Measurements from ENCODE around the gene FAP.

FAP gene

DNA sequence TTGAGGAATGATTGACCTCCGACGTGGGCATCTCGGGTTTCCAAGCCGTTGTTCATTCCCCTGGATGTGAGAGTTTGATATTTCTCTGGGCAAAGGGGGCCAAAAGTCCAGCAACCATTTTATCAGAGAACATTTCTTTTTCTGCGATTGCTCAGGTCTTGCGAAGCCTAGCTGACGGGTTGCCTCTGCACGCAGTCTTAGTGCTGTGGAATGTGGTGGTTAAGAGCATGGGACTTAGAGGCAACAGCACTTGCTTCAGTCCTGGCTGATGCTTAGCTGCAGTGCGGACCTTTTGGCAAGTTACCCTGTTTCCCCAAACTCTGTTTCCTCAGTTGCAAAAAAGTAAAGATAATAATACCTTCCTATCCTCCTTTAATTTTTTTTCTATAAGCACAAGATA, 45.0 kb downstream of the FAP start:
- WGBS (ENCODE audit: extremely low coverage, insufficient coverage, low lambda C conversion rate) = no CpG with 5 or more reads among the region's 9 CpGs
- no peak overlapping the region for H3K4ac ChIP-seq (ENCODE audit: low read depth, low read length)
- no peaks in the 10 kb centered on the region for H3K4me1 ChIP-seq (ENCODE audit: control insufficient read depth, low read depth, low read length)
- no peaks in the 10 kb centered on the region for H3K79me1 ChIP-seq (ENCODE audit: low read length)
- no peak overlapping the region for H3K18ac ChIP-seq (ENCODE audit: low read length)
- H3K79me2 ChIP-seq (ENCODE audit: control insufficient read depth, insufficient read depth, low read length) = no peaks in the 10 kb centered on the region
- H3K56ac ChIP-seq (ENCODE audit: low read length) = no peak overlapping the region
- H2BK5ac ChIP-seq (ENCODE audit: low read length) = no peak overlapping the region
- no peak for DNase-seq
- H2AK5ac ChIP-seq (ENCODE audit: low read length) = no peak overlapping the region
- H2BK15ac ChIP-seq (replicated peaks; ENCODE audit: low read depth) = no peak overlapping the region
- no peaks in the 10 kb centered on the region for H3K27me3 ChIP-seq (ENCODE audit: insufficient read depth, low read length, poor library complexity)
- H3K27ac ChIP-seq (ENCODE audit: low read depth, low read length) = no peak overlapping the region
- H3K9ac ChIP-seq (ENCODE audit: low read length) = no peak overlapping the region
- H3K4me2 ChIP-seq (ENCODE audit: low read length) = no peak overlapping the region
- H3K36me3 ChIP-seq (ENCODE audit: control insufficient read depth, insufficient read depth, low read length) = no peaks in the 10 kb centered on the region
- H3K23ac ChIP-seq (ENCODE audit: low read length) = no peak overlapping the region
- no peak overlapping the region for H3K4me3 ChIP-seq (ENCODE audit: low read length)
- no peak overlapping the region for H2BK120ac ChIP-seq (ENCODE audit: low read depth, low read length)
- H4K8ac ChIP-seq (ENCODE audit: low read depth, low read length) = no peak overlapping the region
- H4K5ac ChIP-seq (ENCODE audit: low read length) = no peak overlapping the region

DNA sequence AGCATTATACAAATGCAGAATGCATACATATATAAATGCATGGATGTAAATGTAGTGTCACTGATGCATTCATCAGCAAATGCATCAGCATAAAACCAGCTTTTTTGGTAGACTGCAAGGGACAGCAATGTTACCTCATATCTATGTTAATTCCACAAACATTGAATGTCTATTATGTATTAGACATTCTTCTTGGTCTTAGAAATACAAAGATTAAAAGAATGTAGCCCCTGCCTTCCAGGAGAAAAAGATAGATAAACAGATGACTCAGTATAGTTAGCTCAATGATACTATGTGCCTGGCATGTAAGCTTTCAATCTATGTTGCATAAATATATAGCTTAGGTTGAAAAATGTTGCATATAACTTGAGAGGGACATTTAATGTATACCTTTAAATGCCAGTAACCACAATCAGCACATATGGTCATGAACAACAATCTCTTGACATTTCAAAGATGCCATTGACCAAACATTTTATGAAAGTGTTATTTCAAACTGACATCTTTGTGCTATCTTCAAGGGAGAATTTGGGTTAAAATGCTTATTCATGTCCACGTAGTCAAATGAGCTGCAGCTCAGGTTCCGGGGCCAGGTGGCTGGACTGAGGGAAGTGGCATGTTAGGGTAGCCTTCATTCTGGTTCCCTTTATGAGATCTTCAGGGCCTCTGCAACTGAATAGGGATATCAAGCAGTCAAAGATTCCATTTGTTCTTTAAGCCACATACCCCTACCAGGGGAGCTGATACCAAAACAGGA, 46.0 kb downstream of the FAP start:
- no peak overlapping the region for H3K23ac ChIP-seq (ENCODE audit: low read length)
- no peak overlapping the region for H3K4me2 ChIP-seq (ENCODE audit: low read length)
- DNase-seq = no peak
- H2BK120ac ChIP-seq (ENCODE audit: low read depth, low read length) = no peak overlapping the region
- no peak overlapping the region for H3K56ac ChIP-seq (ENCODE audit: low read length)
- H3K27me3 ChIP-seq (ENCODE audit: insufficient read depth, low read length, poor library complexity) = no peaks in the 10 kb centered on the region
- WGBS (ENCODE audit: extremely low coverage, insufficient coverage, low lambda C conversion rate) = no CpG with 5 or more reads among the region's 2 CpGs
- no peak overlapping the region for H3K9ac ChIP-seq (ENCODE audit: low read length)
- no peak overlapping the region for H2BK15ac ChIP-seq (replicated peaks; ENCODE audit: low read depth)
- H3K4me1 ChIP-seq (ENCODE audit: control insufficient read depth, low read depth, low read length) = no peaks in the 10 kb centered on the region
- no peak overlapping the region for H3K18ac ChIP-seq (ENCODE audit: low read length)
- no peak overlapping the region for H2BK5ac ChIP-seq (ENCODE audit: low read length)
- no peak overlapping the region for H4K5ac ChIP-seq (ENCODE audit: low read length)
- no peaks in the 10 kb centered on the region for H3K79me2 ChIP-seq (ENCODE audit: control insufficient read depth, insufficient read depth, low read length)
- no peaks in the 10 kb centered on the region for H3K79me1 ChIP-seq (ENCODE audit: low read length)
- no peak overlapping the region for H4K8ac ChIP-seq (ENCODE audit: low read depth, low read length)
- H3K27ac ChIP-seq (ENCODE audit: low read depth, low read length) = no peak overlapping the region
- no peaks in the 10 kb centered on the region for H3K36me3 ChIP-seq (ENCODE audit: control insufficient read depth, insufficient read depth, low read length)
- H2AK5ac ChIP-seq (ENCODE audit: low read length) = no peak overlapping the region
- no peak overlapping the region for H3K4ac ChIP-seq (ENCODE audit: low read depth, low read length)
- H3K4me3 ChIP-seq (ENCODE audit: low read length) = no peak overlapping the region

- no peak for DNase-seq
- no peak overlapping the region for H3K27ac ChIP-seq (ENCODE audit: low read depth, low read length)
- no peak overlapping the region for H3K9ac ChIP-seq (ENCODE audit: low read length)
- H3K18ac ChIP-seq (ENCODE audit: low read length) = no peak overlapping the region
- H2BK5ac ChIP-seq (ENCODE audit: low read length) = no peak overlapping the region
- no peaks in the 10 kb centered on the region for H3K79me2 ChIP-seq (ENCODE audit: control insufficient read depth, insufficient read depth, low read length)
- no peak overlapping the region for H2BK120ac ChIP-seq (ENCODE audit: low read depth, low read length)
- no peaks in the 10 kb centered on the region for H3K27me3 ChIP-seq (ENCODE audit: insufficient read depth, low read length, poor library complexity)
- no peak overlapping the region for H3K56ac ChIP-seq (ENCODE audit: low read length)
- H3K36me3 ChIP-seq (ENCODE audit: control insufficient read depth, insufficient read depth, low read length) = no peaks in the 10 kb centered on the region
- no peaks in the 10 kb centered on the region for H3K4me1 ChIP-seq (ENCODE audit: control insufficient read depth, low read depth, low read length)
- no CpG with 5 or more reads among the region's 7 CpGs for WGBS (ENCODE audit: extremely low coverage, insufficient coverage, low lambda C conversion rate)
- no peaks in the 10 kb centered on the region for H3K79me1 ChIP-seq (ENCODE audit: low read length)
- H2BK15ac ChIP-seq (replicated peaks; ENCODE audit: low read depth) = no peak overlapping the region
- no peak overlapping the region for H2AK5ac ChIP-seq (ENCODE audit: low read length)
- H3K4ac ChIP-seq (ENCODE audit: low read depth, low read length) = no peak overlapping the region
- no peak overlapping the region for H3K4me2 ChIP-seq (ENCODE audit: low read length)
- H3K23ac ChIP-seq (ENCODE audit: low read length) = no peak overlapping the region
- H4K5ac ChIP-seq (ENCODE audit: low read length) = no peak overlapping the region
- no peak overlapping the region for H4K8ac ChIP-seq (ENCODE audit: low read depth, low read length)
- H3K4me3 ChIP-seq (ENCODE audit: low read length) = no peak overlapping the region
Measured at GRCh38 chr2:162196638-162197037, 46.6 kb downstream of the FAP start.

- no peak overlapping the region for H3K27ac ChIP-seq (ENCODE audit: low read depth, low read length)
- H3K27me3 ChIP-seq (ENCODE audit: insufficient read depth, low read length, poor library complexity) = no peaks in the 10 kb centered on the region
- H3K9ac ChIP-seq (ENCODE audit: low read length) = no peak overlapping the region
- H2BK15ac ChIP-seq (replicated peaks; ENCODE audit: low read depth) = no peak overlapping the region
- H3K4me1 ChIP-seq (ENCODE audit: control insufficient read depth, low read depth, low read length) = no peaks in the 10 kb centered on the region
- DNase-seq = no peak
- no peak overlapping the region for H4K5ac ChIP-seq (ENCODE audit: low read length)
- H3K36me3 ChIP-seq (ENCODE audit: control insufficient read depth, insufficient read depth, low read length) = no peaks in the 10 kb centered on the region
- H3K79me2 ChIP-seq (ENCODE audit: control insufficient read depth, insufficient read depth, low read length) = no peaks in the 10 kb centered on the region
- no peak overlapping the region for H3K18ac ChIP-seq (ENCODE audit: low read length)
- H2AK5ac ChIP-seq (ENCODE audit: low read length) = no peak overlapping the region
- no peak overlapping the region for H3K23ac ChIP-seq (ENCODE audit: low read length)
- WGBS (ENCODE audit: extremely low coverage, insufficient coverage, low lambda C conversion rate) = no CpG with 5 or more reads among the region's 3 CpGs
- H2BK120ac ChIP-seq (ENCODE audit: low read depth, low read length) = no peak overlapping the region
- H4K8ac ChIP-seq (ENCODE audit: low read depth, low read length) = no peak overlapping the region
- H3K56ac ChIP-seq (ENCODE audit: low read length) = no peak overlapping the region
- H2BK5ac ChIP-seq (ENCODE audit: low read length) = no peak overlapping the region
- no peak overlapping the region for H3K4me2 ChIP-seq (ENCODE audit: low read length)
- H3K79me1 ChIP-seq (ENCODE audit: low read length) = no peaks in the 10 kb centered on the region
- no peak overlapping the region for H3K4ac ChIP-seq (ENCODE audit: low read depth, low read length)
- H3K4me3 ChIP-seq (ENCODE audit: low read length) = no peak overlapping the region
Measured at GRCh38 chr2:162188451-162188850, 54.8 kb downstream of the FAP start.

- no peak overlapping the region for H4K8ac ChIP-seq (ENCODE audit: low read depth, low read length)
- no peaks in the 10 kb centered on the region for H3K79me2 ChIP-seq (ENCODE audit: control insufficient read depth, insufficient read depth, low read length)
- no peak overlapping the region for H2BK5ac ChIP-seq (ENCODE audit: low read length)
- H3K9ac ChIP-seq (ENCODE audit: low read length) = no peak overlapping the region
- H3K18ac ChIP-seq (ENCODE audit: low read length) = no peak overlapping the region
- H3K79me1 ChIP-seq (ENCODE audit: low read length) = no peaks in the 10 kb centered on the region
- no CpG with 5 or more reads among the region's 5 CpGs for WGBS (ENCODE audit: extremely low coverage, insufficient coverage, low lambda C conversion rate)
- H3K4me1 ChIP-seq (ENCODE audit: control insufficient read depth, low read depth, low read length) = no peaks in the 10 kb centered on the region
- no peak overlapping the region for H3K4ac ChIP-seq (ENCODE audit: low read depth, low read length)
- no peaks in the 10 kb centered on the region for H3K27me3 ChIP-seq (ENCODE audit: insufficient read depth, low read length, poor library complexity)
- H3K4me3 ChIP-seq (ENCODE audit: low read length) = no peak overlapping the region
- no peak overlapping the region for H3K56ac ChIP-seq (ENCODE audit: low read length)
- H3K23ac ChIP-seq (ENCODE audit: low read length) = no peak overlapping the region
- H2BK120ac ChIP-seq (ENCODE audit: low read depth, low read length) = no peak overlapping the region
- H2BK15ac ChIP-seq (replicated peaks; ENCODE audit: low read depth) = no peak overlapping the region
- H3K4me2 ChIP-seq (ENCODE audit: low read length) = no peak overlapping the region
- no peak overlapping the region for H2AK5ac ChIP-seq (ENCODE audit: low read length)
- H3K36me3 ChIP-seq (ENCODE audit: control insufficient read depth, insufficient read depth, low read length) = no peaks in the 10 kb centered on the region
- H3K27ac ChIP-seq (ENCODE audit: low read depth, low read length) = no peak overlapping the region
- DNase-seq = no peak
- no peak overlapping the region for H4K5ac ChIP-seq (ENCODE audit: low read length)
Measured at GRCh38 chr2:162185541-162186232, 57.6 kb downstream of the FAP start.

All from mesendoderm (in vitro differentiated cells).